Myocyte (in vitro differentiated cells): Measurements from ENCODE around the gene ZNF285. TPM values are rescaled to one million over a fixed set of nuclear protein-coding genes. Genes with fewer than 3 reads are reported as not detected.
"Not testable (repeated sequence)": the region's sequence is repeated elsewhere in the genome, so short reads cannot be mapped to it uniquely, and the experiment has no call there.

Source experiments
- DNase-seq: peaks from one replicate; pipeline ENCODE4 v3.0.0-alpha.2; 2012; ENCODE audit warnings: low read depth
- polyA plus RNA-seq: library from polyadenylated mRNA; unstranded; fragments of >200 nt; gene quantifications from one replicate; pipeline ENCODE4 v1.2.1, GENCODE V29; 2012; ENCODE audit warnings: missing spikeins
- total RNA-seq: library from RNA; depleted of rRNA; stranded (reverse); fragments of >200 nt; gene quantifications from 2 replicates; pipeline ENCODE4 v1.2.3, GENCODE V29; 2014

The ZNF285 gene
- 2.6 and 4.6 TPM in 2 replicates for total RNA-seq
- polyA plus RNA-seq: 2.0 TPM

DNA sequence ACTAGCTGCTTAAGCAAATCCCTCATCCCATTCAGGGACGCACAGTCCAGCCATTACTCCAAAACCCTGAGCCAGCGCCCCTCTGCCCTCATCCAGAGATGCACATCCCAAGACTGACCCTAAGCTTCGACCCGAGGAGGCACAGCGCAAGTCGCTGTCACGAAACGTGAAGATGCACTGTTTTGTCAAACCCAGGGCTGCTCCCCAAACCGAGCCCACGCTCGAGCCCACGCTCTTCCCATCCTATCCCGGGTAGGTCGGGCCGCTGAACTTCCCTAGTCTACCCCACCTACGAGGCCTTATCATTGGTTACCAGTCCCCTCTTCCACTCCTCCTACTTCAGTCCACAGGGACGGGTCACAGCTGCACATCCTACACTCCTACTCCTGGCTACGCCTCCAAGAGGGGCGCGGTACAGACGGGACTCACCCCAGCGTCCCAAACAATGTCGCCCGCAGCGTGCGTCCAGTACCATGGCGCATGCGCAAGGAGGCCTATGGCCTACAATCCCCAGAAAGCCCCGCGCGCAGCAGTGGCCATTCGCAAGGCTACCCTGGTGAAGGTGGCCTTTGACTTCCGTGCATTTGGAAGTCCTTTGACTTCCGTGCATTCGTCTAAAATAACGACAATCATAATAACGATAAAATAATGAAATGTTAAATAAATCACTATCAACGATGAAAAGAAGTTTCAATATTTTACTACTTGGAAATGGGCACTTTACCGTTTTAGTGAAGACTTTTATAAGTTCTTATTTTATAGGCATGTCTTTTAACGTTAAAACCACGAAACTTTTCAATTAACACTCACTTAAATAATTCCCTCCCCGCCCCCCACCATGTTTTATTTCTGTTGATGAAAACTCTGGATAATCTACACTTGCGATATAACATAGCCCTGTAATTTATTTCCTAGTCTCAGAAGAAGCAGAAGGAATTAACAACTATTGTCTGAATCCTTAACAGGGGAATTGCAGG is at the start of gene ZNF285:
ZNF285 (minus strand) TSS at position 470 of the 977 bp plus-strand sequence. CDS start 4,395 bp downstream, outside the sequence.
- peak; percentile 99 for DNase-seq

DNA sequence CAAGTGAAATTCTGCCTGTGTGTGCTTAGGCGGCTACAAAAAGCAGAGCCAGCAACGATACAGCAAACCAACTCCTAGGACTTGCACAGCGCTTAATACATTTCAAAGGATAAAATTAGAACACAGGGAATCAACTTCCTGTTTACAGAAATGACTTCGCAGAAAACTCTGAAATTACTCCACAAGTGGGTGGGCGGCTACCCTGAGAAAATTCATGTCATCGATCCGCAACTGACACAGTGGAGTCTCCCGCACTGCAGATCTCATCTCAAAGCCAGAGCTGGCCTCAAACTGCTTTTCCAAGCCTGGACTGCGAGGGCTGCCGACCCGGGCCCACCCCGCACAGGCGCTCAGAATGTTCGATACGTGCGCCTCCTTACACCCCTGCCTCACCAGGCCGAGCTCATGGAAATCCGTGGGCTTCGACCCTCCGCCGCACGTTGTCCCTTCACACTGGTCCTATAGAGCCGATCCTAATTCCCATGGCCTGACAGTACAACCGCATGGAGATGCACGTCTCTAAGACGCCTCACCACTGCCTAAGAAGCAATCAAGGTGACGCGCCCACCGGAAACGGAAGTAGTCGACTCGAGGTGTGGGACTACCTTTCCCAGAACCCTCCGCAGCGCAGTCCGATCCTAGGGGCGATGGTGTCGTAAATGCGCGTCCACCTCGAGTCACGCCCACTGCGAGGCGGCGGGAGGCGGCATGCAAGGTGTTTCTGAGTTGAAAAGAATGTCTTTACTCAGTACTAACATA is 46.7 kb upstream of the ZNF285 start, which contains the start of gene ZNF229:
ZNF229 (minus strand) TSS at position 557 of the 759 bp plus-strand sequence. CDS start 5,625 bp downstream, outside the sequence.
- peak; percentile 89 for DNase-seq

DNA sequence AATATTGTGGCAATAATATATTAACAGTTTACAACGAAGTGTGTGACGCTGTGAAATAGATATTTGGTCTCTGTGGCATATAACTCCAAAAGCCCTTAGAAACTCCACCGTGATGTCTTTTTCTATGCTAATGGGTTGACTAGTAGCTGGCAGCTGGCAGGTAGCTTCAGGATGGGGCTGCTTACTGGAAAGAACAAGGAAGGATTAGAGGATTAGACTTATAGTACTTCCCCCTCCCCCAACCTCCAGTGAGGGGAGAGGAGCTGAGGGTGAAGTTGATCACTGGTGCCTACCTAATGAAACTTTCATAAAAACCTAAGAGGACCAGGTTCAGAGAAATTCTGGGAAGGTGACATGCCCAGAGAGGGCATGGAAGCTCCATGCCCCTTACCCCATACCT is 37.0 kb upstream of the ZNF285 start:
- DNase-seq: no peak

DNA sequence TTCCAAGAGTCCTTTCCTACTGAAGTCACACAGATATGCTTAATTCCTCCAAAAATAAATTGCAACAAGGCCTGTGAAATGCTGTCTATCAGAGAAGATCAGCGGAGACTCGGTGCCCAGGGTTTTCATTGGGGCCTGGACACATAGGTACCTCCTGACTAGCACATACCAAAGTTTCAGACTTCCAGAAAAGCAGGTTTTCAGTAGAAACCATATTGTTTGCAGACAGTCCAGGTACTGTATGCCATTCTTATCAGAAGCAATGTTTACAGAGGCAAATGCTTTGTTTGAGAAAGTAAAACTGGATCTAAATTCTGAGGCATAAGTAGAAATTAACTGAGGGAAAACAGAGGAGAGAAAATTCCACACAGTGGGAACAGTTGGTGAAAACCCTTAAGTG is 34.0 kb upstream of the ZNF285 start:
- no peak for DNase-seq

DNA sequence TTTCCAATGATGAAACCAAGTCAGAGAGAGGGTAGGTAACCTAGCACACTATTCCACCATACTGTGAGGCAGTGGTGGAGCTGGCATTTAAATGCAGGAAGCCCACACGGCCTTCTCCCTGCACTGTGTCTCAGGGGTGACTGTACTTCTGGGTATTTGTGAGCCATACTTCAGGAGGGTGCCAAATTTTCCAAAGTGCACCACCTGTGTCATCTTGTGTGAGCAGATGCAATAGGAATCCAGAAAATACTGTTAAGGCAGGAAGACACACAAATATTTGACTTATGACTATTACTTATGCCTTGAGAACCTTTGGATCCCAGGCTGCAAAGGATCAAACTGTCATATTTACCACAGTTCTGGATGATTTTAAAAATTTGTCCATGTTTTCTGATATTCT is 29.5 kb upstream of the ZNF285 start:
- no peak for DNase-seq

DNA sequence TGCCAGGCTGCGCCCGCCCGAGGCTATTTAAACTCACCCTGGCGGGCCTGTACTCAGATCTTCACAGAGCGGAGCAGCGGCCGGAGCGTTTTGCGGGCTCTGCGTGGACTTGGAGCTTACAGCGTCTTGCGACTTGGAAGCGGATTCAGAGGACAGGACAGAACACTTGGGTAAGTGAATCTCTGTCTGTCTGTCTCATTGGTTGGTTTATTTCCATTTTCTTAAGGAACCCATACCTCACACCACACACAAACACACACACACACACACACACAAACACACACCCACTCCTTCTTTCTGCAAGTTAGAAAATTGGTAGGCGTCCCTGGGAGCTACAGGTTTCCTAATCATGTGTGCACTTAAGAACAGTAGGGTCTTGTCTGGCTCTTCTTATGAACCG is 14.1 kb upstream of the ZNF285 start:
- not testable (repeated sequence) for DNase-seq

DNA sequence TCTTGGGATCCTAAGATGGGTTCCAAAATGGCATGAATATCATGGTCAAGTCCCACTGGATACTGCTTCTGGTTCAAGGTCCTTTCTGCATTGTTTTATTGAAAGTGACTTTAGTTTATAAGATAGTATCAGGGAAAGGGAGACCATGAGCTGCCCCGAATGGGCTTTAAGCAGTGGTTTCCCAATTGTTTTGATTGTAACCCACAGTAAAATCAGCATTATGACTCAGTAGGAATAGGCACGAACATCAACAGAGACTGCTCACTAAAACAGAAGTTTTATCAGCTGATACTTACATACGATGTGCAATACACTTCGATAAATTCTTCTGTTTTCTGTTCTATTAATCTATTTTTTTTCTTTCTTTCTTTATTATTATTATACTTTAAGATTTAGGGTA is 12.1 kb downstream of the ZNF285 start:
- DNase-seq: not testable (repeated sequence)

DNA sequence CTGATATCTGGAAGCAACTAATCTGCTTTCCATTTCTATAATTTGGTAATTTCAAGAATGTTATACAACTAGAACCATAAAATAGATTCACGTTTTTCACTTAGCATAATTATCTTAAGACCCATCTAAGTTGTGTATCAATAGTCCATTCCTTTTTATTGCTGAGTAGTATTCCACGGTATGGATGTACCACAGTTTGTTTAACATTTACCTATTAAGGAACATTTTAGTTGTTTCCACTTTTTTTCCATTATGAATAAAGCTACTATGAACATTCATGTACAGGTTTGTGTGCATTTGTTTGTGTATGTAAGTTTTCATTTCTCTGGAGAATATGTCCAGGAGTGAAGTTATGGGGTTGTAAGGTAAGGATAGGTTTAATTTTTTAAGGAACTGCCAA is 26.6 kb downstream of the ZNF285 start:
- DNase-seq: no peak

DNA sequence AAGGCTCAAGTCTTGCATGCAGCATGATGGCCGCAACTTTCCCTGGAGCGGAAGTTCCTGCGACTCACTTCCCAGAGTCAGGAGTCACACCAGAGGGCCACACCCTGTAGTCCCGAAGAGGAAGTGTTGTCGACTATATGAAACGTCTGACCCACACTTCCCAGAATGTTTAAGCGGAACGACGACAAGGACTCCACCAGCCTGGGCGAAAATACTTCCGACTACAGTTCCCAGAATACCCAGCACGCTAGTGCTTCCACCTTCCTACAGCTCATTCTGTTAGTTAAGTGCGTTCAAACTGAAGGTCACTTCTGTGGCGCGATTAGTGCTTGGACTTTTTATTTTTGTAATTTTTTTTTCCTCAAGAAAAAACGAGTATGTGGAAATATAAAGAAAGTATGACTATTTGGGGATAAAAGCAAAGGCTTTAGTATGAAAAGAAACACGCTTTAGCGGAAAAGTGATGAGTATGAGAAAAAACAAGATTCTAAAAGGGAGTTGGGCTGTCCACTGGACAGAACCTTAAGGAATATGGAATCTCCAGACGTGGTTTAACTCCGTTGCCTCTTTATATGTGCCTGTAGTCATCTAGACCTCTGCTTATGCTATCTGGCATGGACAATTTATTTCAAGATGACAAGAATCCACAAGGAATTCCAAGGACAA is 29.5 kb downstream of the ZNF285 start:
- DNase-seq: no peak

DNA sequence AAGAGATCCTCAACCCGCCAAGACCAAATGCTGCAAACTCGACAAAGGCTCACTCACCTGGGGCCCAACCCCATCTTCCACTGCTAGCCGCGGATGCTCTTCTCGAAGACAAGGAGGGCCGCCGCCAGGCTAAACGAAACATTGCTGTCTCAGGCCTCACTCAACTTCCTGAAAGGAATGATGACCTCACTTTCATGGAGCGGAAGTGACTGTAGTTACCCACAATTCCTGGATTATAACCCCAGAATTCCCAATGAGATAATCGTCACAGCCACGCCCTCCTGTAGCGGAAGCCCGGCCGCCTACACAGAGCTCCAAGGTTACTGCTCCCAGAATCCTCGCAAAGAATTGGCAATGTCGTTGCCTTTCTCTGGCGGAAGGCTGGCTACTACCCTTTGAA is 34.4 kb downstream of the ZNF285 start:
- no peak for DNase-seq

DNA sequence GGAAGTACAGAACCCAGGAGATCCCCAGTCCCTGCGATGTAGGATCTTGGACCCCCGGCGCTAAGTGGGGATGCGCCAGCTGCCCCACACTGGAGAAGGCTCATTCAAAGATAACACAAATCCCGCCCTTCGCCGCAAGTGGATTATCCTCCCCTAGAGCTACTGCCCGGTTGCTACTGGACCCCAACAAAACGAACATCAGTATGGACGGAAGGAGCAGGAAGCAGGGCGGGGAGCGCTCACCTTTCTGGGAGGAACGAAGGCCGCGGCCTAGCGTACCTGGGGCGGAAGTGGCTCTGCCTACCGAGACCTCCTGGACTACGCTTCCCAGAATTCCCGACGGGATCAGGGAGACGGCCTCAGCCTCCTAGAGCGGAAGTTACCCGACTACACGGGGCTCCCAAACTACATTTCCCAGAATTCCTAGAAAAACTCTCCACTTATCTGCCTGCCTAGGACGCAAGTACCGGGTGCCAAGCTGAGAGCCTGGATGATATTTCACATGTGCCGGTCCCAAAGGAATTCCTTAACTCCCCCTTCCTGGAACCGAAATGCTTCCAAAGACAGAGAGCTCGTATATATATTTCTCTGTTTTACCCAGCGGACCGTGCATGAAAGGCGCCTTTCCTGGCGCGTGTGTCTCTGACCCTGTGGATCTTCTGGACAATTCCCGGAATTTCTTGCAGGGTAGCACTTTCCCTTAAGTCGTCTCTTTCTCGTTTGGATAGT is 44.9 kb downstream of the ZNF285 start, which contains the start of gene ZNF112:
ZNF112 (minus strand) TSS at position 298 of the 729 bp plus-strand sequence. CDS start 16,141 bp downstream, outside the sequence.
- peak; percentile 97 for DNase-seq

DNA sequence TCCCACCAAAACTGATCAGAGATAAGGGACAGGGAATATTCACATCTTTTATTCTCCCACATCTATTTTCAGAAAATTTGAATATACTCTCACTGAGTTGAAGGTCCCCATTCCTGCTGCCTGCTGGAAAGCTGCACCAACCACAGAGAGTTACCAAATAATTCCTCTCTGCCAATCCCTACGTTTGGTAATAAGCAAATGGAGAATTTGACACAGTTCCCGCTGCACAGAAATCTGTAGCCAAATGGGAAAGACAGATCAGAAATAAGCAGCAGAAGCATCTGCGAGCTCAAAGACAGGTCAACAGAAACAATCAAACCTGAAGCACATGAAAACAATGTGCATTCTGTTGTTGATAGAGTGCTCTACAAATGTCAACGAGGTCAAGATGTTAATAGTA is 54.9 kb downstream of the ZNF285 start:
- no peak for DNase-seq

DNA sequence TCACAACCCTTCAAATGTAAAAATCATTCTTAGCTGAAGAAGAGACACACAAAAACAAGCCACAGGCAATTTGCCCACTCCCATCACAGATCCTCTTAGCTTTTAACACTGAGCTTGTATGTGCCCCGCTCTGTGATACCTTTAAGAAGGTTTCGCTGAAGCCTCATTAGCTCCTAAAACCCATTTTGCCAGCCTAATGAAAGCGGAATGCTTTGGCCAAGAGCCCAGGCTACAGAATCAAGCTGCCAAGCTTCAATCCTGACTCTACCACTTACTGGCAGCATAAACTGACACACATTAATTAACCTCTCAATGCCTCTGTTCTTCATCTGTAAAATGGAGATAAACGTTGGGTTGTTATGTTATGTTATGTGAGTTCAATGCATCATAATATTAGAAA is 55.4 kb downstream of the ZNF285 start:
- DNase-seq: no peak

DNA sequence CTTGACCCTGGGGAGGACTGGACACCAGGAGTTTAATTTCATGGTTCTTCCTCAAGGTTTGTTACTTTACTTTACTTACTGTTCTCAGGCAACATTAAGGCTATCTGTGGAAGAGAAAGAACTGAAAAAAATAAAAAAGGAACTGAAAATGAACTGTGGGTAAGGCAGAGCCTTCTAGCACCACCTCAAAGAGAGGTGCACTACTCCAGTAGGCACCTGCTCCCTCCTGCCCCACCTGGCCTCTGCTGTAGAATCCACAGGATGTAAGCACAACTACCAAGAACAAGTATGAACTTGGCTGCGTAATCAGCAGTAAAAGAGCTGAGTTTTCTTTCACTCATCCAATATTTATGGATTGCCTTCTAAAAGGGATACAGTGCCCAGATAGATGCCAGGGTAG is 57.2 kb downstream of the ZNF285 start:
- DNase-seq: no peak

DNA sequence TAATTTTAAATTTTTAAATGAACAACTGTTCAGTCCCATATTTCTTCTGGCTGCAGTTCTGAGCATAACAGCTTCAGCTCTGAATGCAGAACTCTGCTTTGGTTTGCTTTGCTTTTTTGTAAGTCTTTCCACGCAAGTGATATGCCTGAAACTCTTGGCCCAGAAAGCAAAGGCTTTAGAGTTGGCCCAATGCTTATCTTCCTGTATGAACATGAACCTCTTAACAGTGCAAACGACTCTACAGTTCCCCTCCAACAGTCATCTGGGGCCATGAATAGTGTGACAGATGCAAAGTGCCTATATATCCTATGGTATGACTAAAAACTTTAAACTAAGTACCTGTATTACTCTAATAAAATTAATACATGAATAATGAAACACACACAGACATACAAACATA is 59.6 kb downstream of the ZNF285 start:
- no peak for DNase-seq

DNA sequence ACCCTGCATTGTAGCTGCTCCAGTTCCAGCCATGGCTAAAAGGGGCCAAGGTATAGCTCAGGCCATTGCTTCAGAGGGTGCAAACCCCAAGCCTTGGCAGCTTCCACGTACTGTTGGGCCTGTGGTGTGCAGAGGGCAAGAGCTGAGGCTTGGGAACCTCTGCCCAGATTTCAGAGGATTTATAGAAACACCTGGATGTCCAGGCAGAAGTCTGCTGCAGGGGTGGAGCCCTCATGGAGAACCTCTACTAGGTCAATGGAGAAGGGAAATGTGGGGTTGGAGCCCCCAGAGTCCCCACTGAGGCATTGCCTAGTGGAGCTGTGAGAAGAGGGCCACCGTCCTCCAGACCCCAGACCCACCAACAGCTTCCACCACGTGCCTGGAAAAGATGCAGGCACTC is 66.8 kb downstream of the ZNF285 start:
- DNase-seq: not testable (repeated sequence)
